Right kidney (tissue), 1 donor: ENCODE measurements around the gene SPG7.
"Not testable (repeated sequence)": the region's sequence is repeated elsewhere in the genome, so short reads cannot be mapped to it uniquely, and the experiment has no call there.

Experiments used
- DNase-seq: peaks from one replicate; pipeline ENCODE4 v3.0.0-alpha.2; 2016

Gene SPG7

DNA sequence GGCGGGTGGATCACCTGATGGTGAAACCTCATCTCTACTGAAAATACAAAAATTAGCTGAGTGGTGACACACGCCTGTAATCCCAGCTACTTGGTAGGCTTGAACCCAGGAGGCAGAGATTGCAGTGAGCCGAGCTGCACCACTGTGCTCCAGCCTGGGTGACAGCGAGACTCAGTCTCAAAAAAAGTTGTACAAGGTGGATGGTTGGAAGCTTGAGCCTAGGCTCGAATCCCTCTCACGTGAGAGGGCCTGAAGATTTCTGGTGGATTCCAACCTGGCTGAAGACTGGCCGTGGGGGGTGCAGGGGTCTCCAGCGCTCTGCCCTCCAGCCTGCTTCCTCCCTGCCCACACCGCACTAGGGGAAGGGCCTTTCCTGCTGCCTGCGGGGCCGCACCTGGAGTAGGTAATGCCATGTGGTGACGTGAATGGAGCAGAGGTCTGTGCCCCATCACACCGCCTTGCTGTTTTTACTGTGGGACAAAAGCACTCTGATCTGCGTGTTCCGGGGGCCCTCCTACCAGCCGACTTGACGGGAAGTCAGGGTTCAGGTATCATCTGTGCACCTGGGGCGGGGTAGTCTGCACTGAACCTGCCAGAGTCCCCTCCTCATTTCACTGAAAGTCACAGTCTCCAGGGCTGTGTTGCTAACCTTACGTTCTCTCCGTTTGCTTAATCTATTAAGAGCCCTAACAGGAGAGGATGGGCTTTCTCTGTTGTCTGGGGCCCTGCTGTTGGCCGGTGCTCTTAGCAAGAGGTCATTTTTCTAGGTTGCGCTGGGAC, 56.5 kb downstream of the SPG7 start:
- DNase-seq: no peak

DNA sequence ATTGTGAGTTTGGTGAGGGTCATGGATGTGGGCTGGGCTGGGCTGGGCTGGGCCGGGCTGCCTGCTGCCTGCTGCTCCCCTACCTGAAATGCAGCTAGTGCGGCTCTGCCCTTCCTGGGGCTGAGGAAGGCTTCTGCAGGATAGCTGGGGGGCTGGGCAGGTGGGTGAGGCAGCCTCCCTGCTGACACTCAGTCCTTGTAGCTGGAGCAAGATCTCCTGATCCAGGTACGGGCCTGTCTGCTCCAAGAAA, 57.0 kb downstream of the SPG7 start:
- DNase-seq: no peak

DNA sequence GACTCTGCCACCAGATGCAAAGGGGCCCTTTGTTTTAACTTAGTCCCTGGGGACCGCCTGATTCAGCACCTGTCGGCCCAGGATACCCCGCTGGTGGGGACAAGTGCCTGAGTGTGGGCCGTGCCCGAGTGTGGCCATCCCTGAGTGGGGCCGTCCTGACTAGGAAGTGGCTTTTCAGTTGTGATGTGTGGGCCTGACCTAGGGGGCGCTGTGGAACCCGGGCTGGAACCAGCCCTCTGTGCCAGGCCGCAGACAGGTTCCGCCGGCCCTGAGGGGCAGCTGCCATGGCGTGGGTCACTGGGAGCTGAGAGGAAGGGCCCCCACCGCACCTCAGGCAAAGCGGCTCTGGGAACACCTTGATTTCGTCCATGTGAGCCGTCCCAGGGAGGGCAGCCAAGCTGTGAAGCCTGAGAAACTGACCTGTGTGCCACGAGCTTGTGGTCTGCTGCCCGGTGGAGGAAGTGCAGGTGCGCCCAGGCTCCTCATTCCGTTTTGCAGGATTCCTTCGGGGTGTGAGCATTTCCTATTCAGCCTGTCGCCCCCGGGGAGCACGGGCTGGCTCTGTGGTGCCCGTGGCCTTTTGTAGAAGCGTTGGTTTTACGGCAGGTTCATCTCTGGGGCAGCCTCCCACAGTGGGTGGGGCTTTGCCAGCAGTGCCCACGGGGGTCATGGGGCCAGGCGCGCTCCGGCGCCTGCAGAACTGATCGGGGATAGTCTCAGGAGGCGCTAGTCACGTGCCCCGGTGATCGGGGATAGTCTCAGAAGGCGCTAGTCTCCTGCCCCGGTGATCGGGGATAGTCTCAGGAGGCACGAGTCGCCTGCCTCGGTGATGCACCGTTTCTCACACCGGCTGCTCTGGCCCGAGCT, 57.5 kb downstream of the SPG7 start:
- peak; percentile 74 for DNase-seq

DNA sequence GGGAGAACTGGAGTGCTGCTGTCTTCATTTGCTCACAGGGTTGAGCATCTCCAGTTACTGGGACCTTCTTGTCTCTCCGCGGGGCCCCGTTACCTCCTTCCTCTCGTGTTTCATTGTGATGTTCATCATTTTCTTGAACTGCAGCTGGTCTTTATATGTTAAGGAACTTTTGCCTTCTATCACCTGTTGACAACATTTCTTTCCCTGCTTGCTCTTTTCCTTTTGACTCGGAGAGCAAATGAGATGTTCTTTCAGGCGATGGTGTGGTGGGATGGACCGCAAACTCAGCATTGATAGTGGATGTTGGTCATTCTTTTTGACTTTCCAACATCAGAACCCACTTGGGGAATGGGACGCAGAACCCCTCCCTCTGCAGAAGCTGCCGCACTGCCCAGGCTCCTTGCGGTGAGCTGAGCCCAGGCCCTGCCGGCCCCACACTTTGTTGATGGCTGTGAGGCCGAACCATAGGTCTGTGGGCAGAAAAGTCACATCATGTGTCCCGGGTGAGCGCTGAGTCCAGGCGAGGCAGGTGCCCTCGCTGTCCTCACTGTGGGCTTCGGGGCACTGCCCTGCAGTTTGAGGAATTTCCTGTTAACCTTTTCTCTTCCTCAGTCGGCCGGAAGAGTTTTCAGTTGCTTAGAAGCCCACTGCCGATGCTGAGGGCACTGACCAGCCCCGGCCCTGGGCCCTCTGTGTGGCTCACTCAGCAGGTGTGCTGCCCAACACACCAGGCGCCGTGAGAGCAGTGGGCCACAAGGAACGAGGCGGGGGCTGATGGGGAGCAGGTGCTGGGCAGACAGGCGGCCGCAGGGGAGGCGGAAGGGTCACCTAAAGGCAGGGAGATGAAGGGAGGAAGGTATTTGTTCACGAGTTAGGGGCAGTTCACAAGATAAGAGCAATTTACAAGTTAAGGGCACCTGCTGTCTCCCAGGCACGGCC, 59.7 kb downstream of the SPG7 start:
- DNase-seq: no peak

DNA sequence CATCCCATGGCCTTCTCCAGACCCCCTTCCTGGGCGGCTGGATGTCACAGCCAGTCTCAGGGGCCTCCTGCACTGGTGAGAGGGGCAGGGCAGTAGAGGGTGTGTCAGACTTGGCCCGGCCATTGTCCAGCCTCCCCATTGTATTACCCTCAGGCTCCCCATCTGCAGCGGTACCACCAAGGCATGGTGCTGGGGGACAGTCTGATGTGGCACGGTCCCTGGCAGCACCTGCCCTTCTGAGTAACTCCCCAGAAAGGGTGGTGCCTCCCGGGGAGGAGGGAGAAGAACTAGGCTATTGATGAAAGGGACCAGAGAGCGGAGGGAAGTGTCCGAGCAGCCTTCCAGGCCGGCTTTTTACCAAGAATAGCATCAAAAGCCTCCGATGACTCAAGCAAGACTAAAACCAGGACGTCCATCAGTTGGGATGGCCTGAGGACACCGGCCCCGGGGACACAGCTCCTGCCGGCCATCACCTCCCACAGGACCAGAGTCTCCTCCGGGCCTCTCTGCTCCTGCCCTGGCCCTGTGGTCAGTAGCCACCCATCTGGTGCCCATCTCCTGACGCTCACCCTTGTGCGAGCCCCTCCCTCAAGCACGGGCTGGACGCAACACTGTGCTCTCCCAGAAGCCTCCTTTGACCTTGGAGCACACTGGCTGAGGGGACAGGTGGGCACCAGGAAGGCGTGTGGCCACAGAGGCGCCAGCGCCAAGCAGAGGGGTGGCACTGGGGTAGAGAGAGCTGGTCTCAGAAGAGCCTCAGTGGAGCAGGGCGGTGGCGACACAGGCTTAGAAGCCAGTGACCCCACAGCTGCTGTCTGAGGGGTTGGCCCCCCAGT, 61.5 kb downstream of the SPG7 start:
- no peak for DNase-seq

DNA sequence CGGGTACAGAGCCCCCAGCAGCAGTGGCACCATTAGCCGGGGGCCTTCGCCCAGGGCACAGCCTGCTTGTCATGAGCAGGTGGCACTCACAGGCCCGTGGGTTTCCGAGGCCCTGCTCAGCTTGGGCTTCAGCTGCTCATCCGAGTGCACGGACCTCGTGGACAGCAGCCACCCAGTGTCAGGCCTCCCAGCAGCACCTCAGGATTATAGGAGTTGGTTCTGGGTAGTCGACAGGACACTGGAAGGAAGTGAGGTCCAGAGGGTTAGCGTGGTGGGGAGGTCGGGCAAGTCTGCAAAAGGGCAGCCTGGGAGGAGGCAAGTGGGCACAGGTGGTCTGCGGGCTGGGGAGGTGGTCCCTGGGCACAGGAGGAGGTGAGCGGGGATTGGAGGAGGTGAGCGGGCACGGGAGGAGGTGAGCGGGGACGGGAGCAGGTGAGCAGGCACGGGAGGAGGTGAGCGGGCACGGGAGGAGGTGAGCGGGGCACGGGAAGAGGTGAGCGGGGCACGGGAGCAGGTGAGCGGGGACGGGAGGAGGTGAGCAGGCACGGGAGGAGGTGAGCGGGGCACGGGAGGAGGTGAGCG, 62.2 kb downstream of the SPG7 start:
- no peak for DNase-seq

DNA sequence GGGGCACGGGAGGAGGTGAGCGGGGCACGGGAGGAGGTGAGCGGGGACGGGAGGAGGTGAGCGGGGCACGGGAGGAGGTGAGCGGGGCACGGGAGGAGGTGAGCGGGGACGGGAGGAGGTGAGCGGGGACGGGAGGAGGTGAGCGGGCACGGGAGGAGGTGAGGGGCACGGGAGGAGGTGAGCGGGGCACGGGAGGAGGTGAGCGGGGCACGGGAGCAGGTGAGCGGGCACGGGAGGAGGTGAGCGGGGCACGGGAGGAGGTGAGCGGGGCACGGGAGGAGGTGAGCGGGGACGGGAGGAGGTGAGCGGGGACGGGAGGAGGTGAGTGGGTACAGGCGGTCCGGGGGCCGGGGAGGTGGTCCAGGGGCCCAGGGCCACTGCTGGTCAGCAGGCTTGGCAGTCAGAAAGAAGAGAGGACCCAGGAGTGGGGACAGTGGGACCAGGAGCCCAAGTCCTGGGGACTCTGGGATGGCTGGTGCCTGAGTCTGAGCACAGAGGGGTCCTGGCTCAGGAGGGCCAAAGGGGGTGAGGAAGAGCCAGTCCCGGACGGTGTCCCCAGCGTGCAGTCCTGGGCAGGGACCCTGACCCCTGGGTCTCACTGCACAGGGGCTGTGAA, 62.9 kb downstream of the SPG7 start:
- not testable (repeated sequence) for DNase-seq

DNA sequence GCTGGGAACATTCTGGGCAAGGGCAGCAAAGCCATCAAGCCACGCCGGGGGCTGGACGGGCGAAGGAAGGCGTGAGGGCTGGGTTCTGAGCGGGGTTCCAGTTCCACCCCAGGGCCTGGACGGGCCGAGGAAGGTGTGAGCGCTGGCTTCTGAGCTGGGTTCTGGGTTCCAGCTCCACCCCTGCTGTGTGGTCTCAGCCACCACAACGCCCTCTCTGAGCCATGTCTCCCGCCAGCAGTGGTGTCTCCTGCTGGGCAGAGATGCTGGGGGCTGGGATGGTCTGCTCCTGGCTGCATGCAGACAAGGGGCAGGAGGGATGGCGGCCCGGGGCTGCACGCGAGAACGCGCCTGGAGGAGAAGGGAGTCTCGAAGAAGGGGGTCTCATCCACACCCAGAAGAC, 63.4 kb downstream of the SPG7 start:
- DNase-seq: no peak

DNA sequence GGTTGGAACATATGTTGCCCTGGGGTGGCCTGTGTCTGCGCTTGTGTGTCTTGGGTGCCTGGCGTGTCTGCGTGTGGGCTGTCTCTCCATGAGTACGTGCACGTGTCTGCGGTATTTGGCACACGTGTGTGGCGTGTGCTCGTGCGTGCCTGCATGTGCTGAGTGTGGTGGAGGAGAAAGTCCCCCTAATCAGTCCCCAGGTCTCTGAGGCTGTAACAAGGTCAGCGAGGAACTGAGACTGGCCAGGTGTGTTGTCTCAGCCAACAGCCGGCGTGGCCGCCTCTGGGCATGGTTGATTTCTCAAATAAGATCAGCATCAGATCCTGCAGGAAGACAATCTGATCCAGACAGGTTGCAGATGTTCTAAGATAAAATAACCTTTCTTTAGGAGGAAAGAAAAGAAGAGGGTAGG, 63.9 kb downstream of the SPG7 start:
- peak; percentile 21 for DNase-seq

DNA sequence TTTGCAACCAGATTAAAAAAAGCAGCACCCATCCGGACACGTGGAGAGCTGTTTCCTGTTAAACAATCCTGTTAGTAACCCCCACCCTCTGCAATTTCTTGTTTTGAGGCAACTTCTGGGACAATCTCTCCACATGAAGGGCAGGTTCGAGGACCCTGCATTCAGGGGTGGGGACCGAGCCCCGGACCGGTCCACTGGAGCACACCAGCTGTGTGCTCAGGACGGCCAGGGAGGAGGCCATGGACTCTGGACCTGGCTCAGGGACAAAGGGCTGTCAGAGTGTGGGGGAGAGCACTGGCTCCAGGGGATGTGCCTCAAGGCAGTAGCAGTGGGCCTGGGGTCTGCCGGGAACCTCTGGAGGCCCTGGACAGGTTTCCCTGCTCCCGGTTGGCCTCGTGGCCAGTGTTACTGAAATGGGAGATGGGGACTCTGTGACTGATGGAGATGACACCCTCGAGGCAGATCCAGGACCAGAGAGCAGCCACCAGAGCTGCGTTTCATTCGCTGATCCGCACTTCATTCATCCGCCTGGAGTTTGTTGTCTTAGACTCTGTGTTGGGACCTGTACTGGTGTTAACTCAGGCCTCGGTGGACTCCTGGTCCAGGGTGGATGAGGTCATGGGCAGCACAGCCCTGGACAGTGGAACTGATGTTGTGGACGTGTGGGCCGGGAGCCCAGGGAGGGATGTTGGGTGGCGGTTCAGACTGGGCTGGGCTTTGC, 64.4 kb downstream of the SPG7 start:
- peak; percentile 35 for DNase-seq

DNA sequence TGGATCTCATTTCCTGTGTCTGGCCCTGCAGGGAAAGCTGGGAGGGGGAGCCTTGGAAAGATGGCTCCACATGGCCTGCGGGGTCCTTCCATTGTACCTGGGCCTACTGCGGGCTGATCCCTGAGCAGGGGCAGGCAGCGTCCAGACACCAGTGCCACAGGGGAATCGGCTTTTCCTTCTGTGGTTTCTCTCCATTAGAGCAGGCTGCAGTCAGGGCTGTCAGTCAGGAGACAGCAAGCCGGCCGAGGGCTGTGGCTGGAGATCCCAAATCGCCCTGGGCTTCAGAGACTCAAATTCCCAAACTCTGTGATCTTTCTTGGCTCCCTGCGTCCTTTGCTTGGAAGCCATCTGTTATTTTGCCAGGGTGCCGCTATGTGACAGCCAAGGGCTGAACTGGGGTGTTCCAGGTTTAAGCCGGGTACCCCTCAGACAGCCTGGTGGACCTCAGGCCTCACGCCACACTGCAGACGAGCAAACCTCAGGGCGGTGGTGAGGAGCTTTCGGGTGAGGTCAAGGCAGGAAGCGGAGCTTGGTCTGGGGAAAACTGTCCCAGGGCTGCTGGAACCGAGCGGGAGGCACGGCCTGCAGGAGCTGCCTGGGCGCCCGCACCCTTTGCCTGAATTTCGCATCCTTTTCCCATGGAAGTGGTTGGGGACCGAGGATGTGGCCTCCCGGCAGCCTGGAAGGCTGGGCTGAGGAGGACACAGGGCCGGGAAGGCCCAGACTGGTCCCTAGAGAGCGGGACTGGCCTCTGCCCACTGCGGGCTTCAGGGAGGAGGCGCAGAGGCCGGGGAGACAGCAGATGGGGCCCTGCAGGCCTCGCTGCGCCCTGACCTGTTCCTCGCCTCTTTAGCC, 65.8 kb downstream of the SPG7 start:
- no peak for DNase-seq

DNA sequence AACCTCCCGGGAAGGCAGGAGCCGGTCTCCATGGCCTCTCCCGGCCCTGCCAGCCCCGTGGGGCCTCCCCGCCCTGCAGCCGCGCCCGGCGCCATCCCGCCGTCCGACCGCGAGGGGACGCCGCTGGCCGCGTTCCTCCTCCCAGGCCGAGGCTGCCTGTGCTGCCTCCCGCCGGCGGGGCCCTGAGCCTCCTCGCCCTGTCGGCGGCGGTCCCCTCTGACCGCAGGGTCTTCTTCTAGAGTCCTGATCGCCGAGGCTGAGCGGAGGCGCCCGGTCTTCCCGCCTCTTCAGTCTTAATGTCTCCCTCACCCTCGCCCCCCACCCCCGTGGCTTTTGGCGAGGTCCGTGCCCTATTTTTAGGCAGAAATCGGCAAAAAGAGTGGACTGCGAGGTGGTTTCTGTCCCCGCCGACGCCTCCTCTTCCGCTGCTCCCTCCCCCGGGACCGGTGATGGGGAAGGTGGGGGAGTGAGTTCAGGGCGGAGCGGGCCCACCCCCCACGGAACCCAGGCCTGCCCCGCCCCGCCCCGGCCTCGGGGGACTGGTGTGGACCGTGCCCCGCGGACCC, 66.6 kb downstream of the SPG7 start:
- peak; percentile 71 for DNase-seq

DNA sequence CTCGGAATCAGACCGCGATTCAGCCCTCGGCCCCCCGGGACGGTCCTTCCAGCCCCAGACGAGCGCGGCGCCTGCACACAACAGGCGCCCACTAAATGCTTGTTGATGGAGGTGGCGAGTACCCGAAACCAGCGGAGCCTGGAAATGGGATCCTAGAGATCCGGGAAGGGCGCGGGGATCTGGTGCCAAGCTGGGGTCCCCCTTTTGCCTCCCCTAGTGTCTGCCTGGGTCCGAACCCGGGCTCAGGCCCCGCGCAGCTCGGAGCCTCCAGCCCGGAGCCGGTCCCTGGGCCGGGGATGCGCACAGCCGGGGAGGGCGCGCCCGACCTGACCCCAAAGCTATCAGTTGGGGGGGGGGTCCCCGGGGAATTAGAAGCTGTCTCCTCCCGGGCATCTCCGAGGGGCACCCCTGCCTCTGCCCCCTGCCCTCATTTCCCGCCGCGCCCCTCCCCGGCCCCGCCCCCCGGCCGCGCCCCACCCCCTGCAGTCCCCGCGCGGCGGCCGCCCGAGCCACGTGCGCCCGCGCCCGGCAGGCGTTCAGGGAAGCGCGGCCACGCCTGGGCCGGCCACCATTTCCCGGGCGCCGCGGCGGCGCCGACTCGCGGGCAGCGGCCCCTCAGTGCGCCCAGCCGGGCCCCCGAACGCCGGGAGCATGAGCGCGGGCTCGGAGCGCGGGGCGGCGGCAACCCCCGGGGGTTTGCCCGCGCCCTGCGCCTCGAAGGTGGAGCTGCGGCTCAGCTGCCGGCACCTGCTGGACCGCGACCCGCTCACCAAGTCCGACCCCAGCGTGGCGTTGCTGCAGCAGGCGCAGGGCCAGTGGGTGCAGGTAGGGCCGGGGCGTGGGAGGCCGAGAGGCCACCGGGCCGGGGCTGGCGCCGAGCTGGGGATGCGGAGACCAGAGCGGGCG, 67.3 kb downstream of the SPG7 start, which contains the start of gene CPNE7:
Gene CPNE7 (plus strand): TSS at position 512 of the 906 bp plus-strand sequence. CDS start 140 bp downstream, at position 652.
- DNase-seq: peak; percentile 51

DNA sequence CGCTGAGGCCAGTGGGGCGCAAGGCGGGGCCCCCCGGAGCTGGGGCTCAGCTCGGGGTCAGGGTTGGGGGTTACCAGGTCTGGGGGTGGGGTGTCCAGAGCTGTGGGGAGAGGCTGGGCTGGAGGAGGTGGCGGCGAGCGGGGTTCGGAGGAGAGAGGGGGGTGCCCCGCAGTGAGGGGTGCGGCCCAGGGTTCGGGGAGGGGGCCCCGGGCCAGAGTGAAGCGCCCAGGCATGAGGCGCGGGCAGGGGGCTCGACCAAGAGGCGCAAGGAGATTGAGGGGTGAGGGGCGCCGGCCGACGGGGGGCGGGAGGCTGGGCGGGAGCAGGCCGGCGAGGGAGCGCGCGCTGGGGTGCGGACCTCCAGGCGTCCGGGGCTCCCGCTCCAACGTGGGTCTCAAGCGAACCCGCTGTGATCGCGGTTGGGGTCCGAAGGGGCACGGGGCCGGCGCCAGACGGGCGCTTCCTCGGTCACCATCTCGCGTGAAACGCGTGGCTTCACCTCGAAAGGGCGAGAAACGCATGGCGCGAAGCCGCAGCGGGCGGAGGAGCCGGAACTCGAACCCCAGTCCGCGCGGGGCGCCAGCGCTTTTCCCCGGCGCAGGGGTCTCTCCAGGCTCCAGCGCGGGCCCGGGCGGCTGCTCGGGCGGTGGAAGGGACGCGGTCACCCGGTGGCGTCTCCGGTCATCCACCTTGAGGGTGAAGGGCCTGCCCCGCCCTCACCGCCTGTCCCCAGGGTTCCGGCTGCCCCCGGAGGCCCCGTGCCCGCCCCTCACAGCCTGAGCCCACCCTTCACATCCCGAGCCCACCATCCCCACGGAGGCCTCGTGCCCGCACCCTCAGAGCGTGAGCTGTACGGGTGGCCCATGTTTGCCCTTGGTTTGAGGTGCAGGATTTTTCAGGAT, 68.2 kb downstream of the SPG7 start:
- DNase-seq: no peak

DNA sequence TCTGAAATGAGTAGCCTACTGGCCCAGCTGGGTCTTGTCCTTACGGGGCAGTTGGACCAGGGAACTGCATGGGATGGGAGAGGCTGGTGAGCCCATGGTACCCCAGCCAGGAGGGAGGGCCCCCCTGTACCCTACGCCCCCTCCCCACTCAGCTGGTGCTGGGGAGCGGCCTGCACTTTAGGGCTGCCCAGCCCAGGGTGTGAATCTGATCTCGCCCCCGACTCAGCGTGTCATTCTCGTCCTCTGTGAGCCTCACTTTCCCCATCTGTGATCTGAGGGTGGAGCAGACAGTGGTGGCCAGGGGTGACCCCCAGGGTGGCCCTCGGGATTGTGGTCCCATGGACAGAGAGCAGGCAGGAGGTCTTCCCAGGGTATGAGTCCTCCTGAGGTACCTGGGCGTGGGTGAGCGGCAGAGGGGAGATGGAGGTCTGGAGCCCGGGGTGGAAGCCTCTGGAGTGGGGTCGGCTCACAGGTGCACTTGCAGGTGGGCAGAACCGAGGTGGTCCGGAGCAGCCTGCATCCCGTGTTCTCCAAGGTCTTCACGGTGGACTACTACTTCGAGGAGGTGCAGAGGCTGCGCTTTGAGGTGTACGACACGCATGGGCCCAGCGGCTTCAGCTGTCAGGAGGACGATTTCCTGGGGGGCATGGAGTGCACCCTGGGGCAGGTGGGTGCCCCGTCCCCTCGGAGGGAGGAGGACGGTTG, 69.0 kb downstream of the SPG7 start:
- DNase-seq: no peak

DNA sequence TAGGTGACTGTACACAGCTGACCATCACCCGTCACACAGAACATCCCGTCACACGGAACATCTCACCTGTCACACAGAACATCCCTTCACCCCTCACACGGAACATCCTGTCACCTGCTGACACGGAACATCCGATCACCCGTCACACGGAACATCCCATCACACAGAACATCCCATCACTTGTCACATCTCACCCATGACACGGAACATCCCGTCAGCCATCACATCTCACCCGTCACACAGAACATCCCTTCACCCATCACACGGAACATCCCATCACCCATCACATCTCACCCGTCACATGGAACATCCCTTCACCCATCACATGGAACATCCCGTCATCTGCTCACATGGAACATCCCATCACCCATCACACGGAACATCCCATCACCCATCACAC, 71.1 kb downstream of the SPG7 start:
- no peak for DNase-seq
